Nucleus accumbens (tissue), 56 donors: ENCODE measurements around the gene ARHGEF5.

Experiments used
- DNase-seq, 56 donors: peaks; one replicate each; lab custom pipeline; 2025; lab: John Stamatoyannopoulos, UW

The ARHGEF5 gene

GRCh38 chr7:144379776-144380384 lies 24.7 kb downstream of the ARHGEF5 start:
- no peak for DNase-seq

- no peak for DNase-seq
Measured at GRCh38 chr7:144384071-144384470, 28.9 kb downstream of the ARHGEF5 start.

- DNase-seq = no peak
Measured at GRCh38 chr7:144384555-144385245, 29.5 kb downstream of the ARHGEF5 start.

GRCh38 chr7:144386741-144387140 lies 31.5 kb downstream of the ARHGEF5 start:
- DNase-seq = no peak

GRCh38 chr7:144388950-144389349 lies 33.7 kb downstream of the ARHGEF5 start:
- DNase-seq = no peak

GRCh38 chr7:144390481-144390880 lies 35.3 kb downstream of the ARHGEF5 start:
- peak in 2 of 56 donors; percentile 5 to 8 for DNase-seq

- no peak for DNase-seq
Measured at GRCh38 chr7:144391014-144391413, 35.8 kb downstream of the ARHGEF5 start.

- DNase-seq = peak in 5 of 56 donors; percentile 11 to 36 (median 25)
Measured at GRCh38 chr7:144391823-144392255, 36.6 kb downstream of the ARHGEF5 start.

- DNase-seq = no peak
Measured at GRCh38 chr7:144397086-144397485, 41.9 kb downstream of the ARHGEF5 start.

- DNase-seq = no peak
Measured at GRCh38 chr7:144398291-144398690, 43.1 kb downstream of the ARHGEF5 start.

GRCh38 chr7:144398911-144399310 lies 43.7 kb downstream of the ARHGEF5 start:
- no peak for DNase-seq

- DNase-seq = no peak
Measured at GRCh38 chr7:144399946-144400345, 44.7 kb downstream of the ARHGEF5 start.

- DNase-seq = no peak
Measured at GRCh38 chr7:144401490-144401889, 46.3 kb downstream of the ARHGEF5 start.

- DNase-seq = no peak
Measured at GRCh38 chr7:144403102-144403501, 47.9 kb downstream of the ARHGEF5 start.

- no peak for DNase-seq
Measured at GRCh38 chr7:144403649-144404061, 48.5 kb downstream of the ARHGEF5 start, which contains the start of gene NOBOX. Gene NOBOX (minus strand): TSS chr7:144403693.

- no peak for DNase-seq
Measured at GRCh38 chr7:144404946-144405345, 49.7 kb downstream of the ARHGEF5 start.

- DNase-seq = no peak
Measured at GRCh38 chr7:144407266-144407931, 52.2 kb downstream of the ARHGEF5 start.

GRCh38 chr7:144408121-144408520 lies 52.9 kb downstream of the ARHGEF5 start:
- DNase-seq = no peak

- DNase-seq = no peak
Measured at GRCh38 chr7:144410441-144410840, 55.2 kb downstream of the ARHGEF5 start.

- DNase-seq = no peak
Measured at GRCh38 chr7:144414815-144415214, 59.6 kb downstream of the ARHGEF5 start.

GRCh38 chr7:144415858-144416257 lies 60.7 kb downstream of the ARHGEF5 start:
- no peak for DNase-seq

- no peak for DNase-seq
Measured at GRCh38 chr7:144416341-144416740, 61.1 kb downstream of the ARHGEF5 start.
